Measurements from ENCODE around the gene UTP3. TPM values are rescaled to one million over a fixed set of nuclear protein-coding genes. Genes with fewer than 3 reads are reported as not detected.
A peak's percentile ranks its signal among the peaks of the same experiment; 100 is the strongest.

The UTP3 gene
- total RNA-seq, 2 experiments from 2014 or later, result 34.0 to 57.8 TPM

DNA sequence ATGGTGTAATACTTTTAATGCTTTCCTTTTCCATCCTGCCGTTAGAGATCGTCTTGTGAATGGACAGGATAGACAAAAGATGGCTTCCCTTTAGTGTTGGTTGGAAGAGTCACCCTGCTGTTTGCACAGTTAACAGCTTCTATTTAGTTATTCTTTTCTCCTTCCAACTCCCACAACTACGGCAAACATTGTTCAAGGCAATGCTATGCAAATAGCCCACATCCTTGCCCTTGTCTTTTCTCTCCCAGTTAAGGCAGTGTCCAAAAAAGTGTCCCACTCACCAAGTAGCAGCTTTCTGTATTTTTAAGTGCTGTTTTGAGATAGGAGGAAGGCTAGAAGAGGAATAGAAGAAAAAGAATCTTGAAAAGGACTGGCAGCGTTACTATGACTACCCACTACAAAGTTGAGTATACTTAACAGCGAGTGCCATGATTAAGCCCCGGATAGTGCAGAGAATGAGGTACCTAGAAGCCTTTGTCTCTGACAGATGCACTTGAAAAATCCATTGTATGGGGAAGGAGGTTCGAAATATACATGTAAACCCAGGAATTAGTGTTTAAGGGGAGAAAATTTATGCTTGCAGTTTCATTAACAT, 21.4 kb downstream of the UTP3 start:
- Histone ChIP-seq H3K36me3 (ENCODE audit: insufficient read depth, low read length) (no peaks in the 10 kb centered on the region), H3K9me3 (ENCODE audit: low read length) (no peaks in the 10 kb centered on the region), H2AFZ (ENCODE audit: low read length) (no peak overlapping the region), H3K9me2 (ENCODE audit: insufficient read depth, low read length) (no peaks in the 10 kb centered on the region), H3K27ac (ENCODE audit: low read depth, low read length, poor library complexity, severe bottlenecking) (no peak overlapping the region), H3K4me2 (ENCODE audit: low read length) (peak overlapping the region; percentile 32; the same call in 1 of the 2 replicates), H3K4me1 (ENCODE audit: insufficient read depth, low read length, poor library complexity, severe bottlenecking) (peaks cover 61% of the 10 kb centered on the region), H3K4me3 (ENCODE audit: low read depth, low read length, poor library complexity, severe bottlenecking) (no peak overlapping the region), H3K79me2 (ENCODE audit: insufficient read depth, low read depth, low read length) (peaks cover 34% of the 10 kb centered on the region; the same call in 1 of the 2 replicates), H4K20me1 (ENCODE audit: insufficient read depth, low read length) (no peaks in the 10 kb centered on the region)
- TF ChIP-seq EZH2phosphoT487 (IDR thresholded peaks at IDR 0.05; ENCODE audit: borderline replicate concordance, low read depth, low read length), result no peak
- no peak for TF ChIP-seq CTCF (conservative IDR thresholded peaks at IDR 0.05; ENCODE audit: low read length)
- DNase-seq (ENCODE audit: low spot score), result no peak
- ChIA-PET CTCF (ENCODE audit: unreplicated experiment) (no interaction called here), POLR2A (interaction anchor here (0.6 kb wide), 1 partner anchor 46 kb away, joined by 3 read pairs; no protein-coding TSS in a partner anchor)
- intact Hi-C loops (cut with micrococcal nuclease; ENCODE audit: unreplicated experiment), result loop anchor here (5.0 kb wide), 1 partner anchor 283 kb away; the partner anchor contains the start of gene DCK
- BruUV-seq (replicated peaks), result no TSS peak

DNA sequence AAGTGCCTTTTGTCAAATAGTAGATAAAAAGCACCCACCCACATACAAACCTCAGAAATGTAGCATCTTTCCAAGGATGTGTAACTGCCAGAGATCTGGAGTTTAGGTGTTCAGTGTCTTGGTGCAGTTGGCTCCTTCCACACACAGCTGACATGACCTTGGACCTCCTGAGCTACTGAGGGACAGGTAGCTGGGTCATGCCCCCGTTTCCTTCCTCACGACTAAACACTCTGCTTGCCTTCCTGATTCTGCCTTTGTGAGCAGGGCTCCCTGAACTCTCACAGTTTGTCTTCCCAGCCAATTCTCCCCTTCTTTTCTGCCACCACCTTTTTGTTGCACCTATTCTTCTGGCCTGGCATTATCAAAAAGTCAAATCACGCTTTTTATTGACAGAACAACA, 23.3 kb downstream of the UTP3 start:
- TF ChIP-seq EZH2phosphoT487 (IDR thresholded peaks at IDR 0.05; ENCODE audit: borderline replicate concordance, low read depth, low read length) (no peak), CTCF (conservative IDR thresholded peaks at IDR 0.05; ENCODE audit: low read length) (no peak)
- no TSS peak for BruUV-seq (replicated peaks)
- H3K4me2 ChIP-seq (ENCODE audit: low read length), result peak overlapping the region; percentile 74; the same call in 1 of the 2 replicates
- H3K27ac ChIP-seq (ENCODE audit: low read depth, low read length, poor library complexity, severe bottlenecking), result no peak overlapping the region
- H3K4me1 ChIP-seq (ENCODE audit: insufficient read depth, low read length, poor library complexity, severe bottlenecking), result peaks cover 65% of the 10 kb centered on the region
- ChIA-PET CTCF (ENCODE audit: unreplicated experiment) (no interaction called here), POLR2A (interaction anchor here (1.3 kb wide), 1 partner anchor 48 kb away, joined by 4 read pairs; no protein-coding TSS in a partner anchor)
- H2AFZ ChIP-seq (ENCODE audit: low read length), result peak overlapping the region; percentile 12; the same call in 1 of the 2 replicates
- peaks cover 30% of the 10 kb centered on the region; the same call in 1 of the 2 replicates for H3K79me2 ChIP-seq (ENCODE audit: insufficient read depth, low read depth, low read length)
- intact Hi-C loops (cut with micrococcal nuclease; ENCODE audit: unreplicated experiment), result no loop called here
- H3K4me3 ChIP-seq (ENCODE audit: low read depth, low read length, poor library complexity, severe bottlenecking), result no peak overlapping the region
- H3K9me3 ChIP-seq (ENCODE audit: low read length), result no peaks in the 10 kb centered on the region
- DNase-seq (ENCODE audit: low spot score), result no peak
- no peaks in the 10 kb centered on the region for H3K9me2 ChIP-seq (ENCODE audit: insufficient read depth, low read length)
- no peaks in the 10 kb centered on the region for H4K20me1 ChIP-seq (ENCODE audit: insufficient read depth, low read length)
- H3K36me3 ChIP-seq (ENCODE audit: insufficient read depth, low read length), result no peaks in the 10 kb centered on the region

GRCh38 chr4:70712150-70712549, 23.8 kb downstream of the UTP3 start:
- H3K27ac ChIP-seq (ENCODE audit: low read depth, low read length, poor library complexity, severe bottlenecking), result no peak overlapping the region
- peaks cover 24% of the 10 kb centered on the region; the same call in 1 of the 2 replicates for H3K79me2 ChIP-seq (ENCODE audit: insufficient read depth, low read depth, low read length)
- TF ChIP-seq EZH2phosphoT487 (IDR thresholded peaks at IDR 0.05; ENCODE audit: borderline replicate concordance, low read depth, low read length) (no peak), CTCF (conservative IDR thresholded peaks at IDR 0.05; ENCODE audit: low read length) (no peak)
- peaks cover 59% of the 10 kb centered on the region for H3K4me1 ChIP-seq (ENCODE audit: insufficient read depth, low read length, poor library complexity, severe bottlenecking)
- no TSS peak for BruUV-seq (replicated peaks)
- no peak overlapping the region for H3K4me3 ChIP-seq (ENCODE audit: low read depth, low read length, poor library complexity, severe bottlenecking)
- H3K4me2 ChIP-seq (ENCODE audit: low read length), result peak overlapping the region; percentile 74; the same call in 1 of the 2 replicates
- no peaks in the 10 kb centered on the region for H3K9me3 ChIP-seq (ENCODE audit: low read length)
- H2AFZ ChIP-seq (ENCODE audit: low read length), result peak overlapping the region; percentile 12; the same call in 1 of the 2 replicates
- CTCF ChIA-PET (ENCODE audit: unreplicated experiment), result no interaction called here
- POLR2A ChIA-PET, result interaction anchor here (0.6 to 2.0 kb wide), 5 partner anchors 12 to 47 kb away, joined by 3 to 10 read pairs (median 4); no protein-coding TSS in a partner anchor
- no peak for DNase-seq (ENCODE audit: low spot score)
- no peaks in the 10 kb centered on the region for H3K36me3 ChIP-seq (ENCODE audit: insufficient read depth, low read length)
- no peaks in the 10 kb centered on the region for H4K20me1 ChIP-seq (ENCODE audit: insufficient read depth, low read length)
- H3K9me2 ChIP-seq (ENCODE audit: insufficient read depth, low read length), result no peaks in the 10 kb centered on the region
- intact Hi-C loops (cut with micrococcal nuclease; ENCODE audit: unreplicated experiment), result no loop called here
